ENCODE measurements around the gene TADA2B.

The TADA2B gene

DNA sequence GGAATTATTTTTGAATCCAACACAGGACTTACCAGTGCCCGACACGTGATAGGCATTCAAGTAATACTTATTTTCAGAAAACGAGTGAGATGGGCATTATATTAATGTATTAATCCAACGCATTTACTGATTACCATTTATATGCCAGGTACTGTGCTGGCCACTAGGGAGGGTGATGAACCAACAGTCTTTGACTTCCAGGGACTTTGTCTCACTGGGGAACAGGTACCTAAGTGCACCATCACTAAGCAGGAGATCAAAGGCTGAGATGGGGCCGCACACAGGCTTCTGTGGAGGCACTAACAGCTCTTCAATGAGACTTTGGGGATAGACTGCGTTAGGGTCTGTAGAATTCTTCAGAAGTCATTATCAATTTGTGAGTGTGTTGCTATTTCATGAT lies 5.7 kb upstream of the TADA2B start:
- H3K36me3 ChIP-seq (ENCODE audit: control insufficient read depth in 1 of 2, insufficient read depth in 2 of 2, low read length in 2 of 2), result peaks cover 6 to 7% of the 10 kb centered on the region in 2 donors
- no peak overlapping the region for H3K4me3 ChIP-seq (ENCODE audit: low read depth in 1 of 2, low read length in 2 of 2)
- H3K9ac ChIP-seq (ENCODE audit: low read depth in 1 of 2, low read length in 2 of 2), result no peak overlapping the region
- H3K27me3 ChIP-seq (ENCODE audit: control insufficient read depth in 1 of 2, insufficient read depth in 2 of 2, low read length in 2 of 2), result no peaks in the 10 kb centered on the region
- no peaks in the 10 kb centered on the region for H3K9me3 ChIP-seq (ENCODE audit: control insufficient read depth in 1 of 2, low read length in 2 of 2)
- no peak overlapping the region for H3K27ac ChIP-seq (ENCODE audit: low read depth, low read length)
- H3K4me1 ChIP-seq (ENCODE audit: control insufficient read depth in 1 of 2, insufficient read depth in 2 of 2, low read length in 2 of 2), result peaks cover 9 to 12% of the 10 kb centered on the region in 2 donors

DNA sequence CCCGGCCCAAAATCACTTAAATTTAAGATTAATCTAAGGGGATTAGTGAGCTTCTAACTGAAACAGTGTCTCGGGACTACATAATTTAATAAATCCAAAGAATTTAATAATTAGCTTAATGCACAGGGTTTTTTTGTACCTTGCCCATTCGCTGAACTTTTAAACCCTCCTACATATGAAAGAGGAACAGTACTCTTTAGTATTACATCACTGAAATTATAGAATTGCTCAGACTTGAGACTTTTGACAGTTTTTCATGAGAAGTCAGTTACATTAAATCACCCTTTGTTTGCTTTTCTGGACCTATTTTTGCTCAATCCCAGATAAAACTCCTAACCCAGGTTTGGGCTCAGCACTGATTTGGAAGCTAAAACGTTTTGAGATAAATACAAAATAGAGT lies 2.4 kb upstream of the TADA2B start:
- Histone ChIP-seq H3K9ac (ENCODE audit: low read depth in 1 of 2, low read length in 2 of 2) (no peak overlapping the region), H3K4me1 (ENCODE audit: control insufficient read depth in 1 of 2, insufficient read depth in 2 of 2, low read length in 2 of 2) (peaks cover 23 to 24% of the 10 kb centered on the region in 2 donors), H3K9me3 (ENCODE audit: control insufficient read depth in 1 of 2, low read length in 2 of 2) (no peaks in the 10 kb centered on the region), H3K4me3 (ENCODE audit: low read depth in 1 of 2, low read length in 2 of 2) (no peak overlapping the region), H3K36me3 (ENCODE audit: control insufficient read depth in 1 of 2, insufficient read depth in 2 of 2, low read length in 2 of 2) (no peaks in the 10 kb centered on the region), H3K27ac (ENCODE audit: low read depth, low read length) (no peak overlapping the region), H3K27me3 (ENCODE audit: control insufficient read depth in 1 of 2, insufficient read depth in 2 of 2, low read length in 2 of 2) (no peaks in the 10 kb centered on the region)

DNA sequence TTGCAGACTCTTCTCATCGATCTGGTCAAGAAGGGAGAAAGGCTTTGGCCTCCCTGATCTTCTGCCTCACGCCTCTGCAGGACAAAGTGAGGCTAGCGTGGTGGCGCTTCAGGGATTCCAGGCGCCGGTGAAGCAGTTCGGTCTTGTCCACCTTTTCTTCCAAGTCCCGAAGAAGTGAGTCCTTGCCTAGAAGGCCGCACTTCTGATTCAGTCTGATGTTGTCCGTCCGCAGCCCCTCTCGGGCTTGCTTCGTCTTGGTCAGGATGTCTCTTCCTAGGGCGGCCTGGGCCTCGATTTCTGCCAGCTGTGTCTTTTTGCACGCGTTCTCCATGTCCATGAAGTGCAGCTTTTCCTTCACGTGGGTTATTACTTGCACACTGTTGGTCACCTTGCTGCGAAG lies 1.9 kb upstream of the TADA2B start:
- H3K4me3 ChIP-seq (ENCODE audit: low read depth in 1 of 2, low read length in 2 of 2), result no peak overlapping the region

DNA sequence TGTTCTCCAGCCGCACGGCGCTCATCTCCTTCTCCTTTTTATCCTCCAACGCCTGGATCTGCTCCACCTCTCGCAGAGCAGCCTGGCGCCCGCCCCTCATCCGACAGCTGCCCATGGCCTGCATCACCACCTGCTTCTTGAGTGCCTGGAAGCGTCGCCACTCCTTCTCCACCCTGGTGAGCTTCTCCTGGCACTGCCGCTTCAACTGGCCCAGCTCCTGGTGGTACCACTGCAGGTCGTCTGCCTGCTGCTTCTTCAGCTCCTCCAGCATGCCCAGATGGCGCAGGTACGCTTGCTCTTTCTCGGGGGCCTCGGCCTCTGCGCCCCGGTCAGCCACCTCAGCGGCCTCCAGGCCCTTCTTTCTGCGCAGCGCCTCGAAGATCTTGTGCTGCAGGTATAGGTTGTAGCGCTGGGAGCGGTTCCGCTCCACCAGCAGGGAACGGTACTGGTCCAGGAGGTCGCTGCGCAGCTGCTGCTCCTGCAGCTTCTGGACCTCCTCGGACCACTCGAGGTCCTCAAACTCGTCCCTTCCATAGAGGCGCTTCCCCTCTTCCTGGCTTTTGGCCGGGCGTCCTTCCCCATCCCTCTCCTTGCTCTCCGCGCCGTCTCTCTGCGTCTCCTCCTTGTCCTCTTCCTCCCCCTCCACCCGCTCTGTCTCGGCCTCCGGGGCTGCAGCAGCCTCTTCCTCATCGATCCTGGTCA lies 1.2 kb upstream of the TADA2B start:
- Histone ChIP-seq H3K4me3 (ENCODE audit: low read depth in 1 of 2, low read length in 2 of 2) (peak overlapping the region; percentile 71 to 78), H3K36me3 (ENCODE audit: control insufficient read depth in 1 of 2, insufficient read depth in 2 of 2, low read length in 2 of 2) (no peaks in the 10 kb centered on the region), H3K27me3 (ENCODE audit: control insufficient read depth in 1 of 2, insufficient read depth in 2 of 2, low read length in 2 of 2) (no peaks in the 10 kb centered on the region), H3K9me3 (ENCODE audit: control insufficient read depth in 1 of 2, low read length in 2 of 2) (no peaks in the 10 kb centered on the region), H3K4me1 (ENCODE audit: control insufficient read depth in 1 of 2, insufficient read depth in 2 of 2, low read length in 2 of 2) (peaks cover 35 to 36% of the 10 kb centered on the region in 2 donors), H3K9ac (ENCODE audit: low read depth in 1 of 2, low read length in 2 of 2) (peak overlapping the region; percentile 15 to 60), H3K27ac (ENCODE audit: low read depth, low read length) (peak overlapping the region; percentile 44)

More for the DNA sequence above, 1.9 kb upstream of the TADA2B start:
- H3K4me1 ChIP-seq (ENCODE audit: control insufficient read depth in 1 of 2, insufficient read depth in 2 of 2, low read length in 2 of 2), result peaks cover 28 to 29% of the 10 kb centered on the region in 2 donors
- no peaks in the 10 kb centered on the region for H3K27me3 ChIP-seq (ENCODE audit: control insufficient read depth in 1 of 2, insufficient read depth in 2 of 2, low read length in 2 of 2)
- H3K9ac ChIP-seq (ENCODE audit: low read depth in 1 of 2, low read length in 2 of 2), result no peak overlapping the region
- no peaks in the 10 kb centered on the region for H3K9me3 ChIP-seq (ENCODE audit: control insufficient read depth in 1 of 2, low read length in 2 of 2)
- no peaks in the 10 kb centered on the region for H3K36me3 ChIP-seq (ENCODE audit: control insufficient read depth in 1 of 2, insufficient read depth in 2 of 2, low read length in 2 of 2)
- H3K27ac ChIP-seq (ENCODE audit: low read depth, low read length), result no peak overlapping the region

DNA sequence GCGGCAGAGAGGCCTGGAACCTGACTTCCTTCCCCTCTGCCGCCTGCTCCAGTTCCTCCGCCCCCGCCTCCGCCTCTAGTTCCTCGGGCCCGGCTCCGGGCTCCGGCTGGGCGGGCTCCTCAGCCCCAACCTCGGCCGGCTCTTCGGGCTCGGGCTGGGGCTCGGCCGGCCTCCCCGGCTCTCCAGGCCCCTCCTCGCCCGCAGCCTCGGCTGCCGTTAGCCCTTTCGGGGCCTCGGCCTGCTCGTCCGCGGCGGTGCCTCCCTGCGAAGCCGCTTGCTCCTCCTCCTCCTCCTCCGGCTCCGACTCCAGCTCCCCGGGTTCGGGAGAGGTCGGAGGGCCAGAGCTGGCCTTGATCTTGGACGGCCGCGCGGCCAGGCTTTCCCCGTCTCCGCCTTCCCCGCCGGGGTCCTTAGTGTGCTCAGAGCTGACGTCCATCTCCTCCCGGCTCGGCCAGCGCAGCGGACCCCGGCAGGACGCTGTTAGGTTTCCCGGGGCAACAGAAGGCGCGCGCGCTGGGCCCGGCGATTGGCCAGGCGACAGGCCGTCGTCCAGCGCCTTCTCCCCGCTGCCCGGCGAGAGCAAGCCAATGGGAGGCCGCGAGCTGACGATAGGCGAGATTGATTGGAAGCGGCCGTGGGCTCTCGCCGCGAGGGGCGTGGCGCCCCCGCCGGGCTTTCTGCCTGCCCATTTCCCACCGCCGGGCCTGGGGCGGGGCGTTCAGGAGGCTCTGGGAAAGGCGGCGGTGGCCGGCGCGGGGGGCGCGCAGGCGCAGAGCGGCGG lies 479 bp upstream of the TADA2B start:
- H3K9ac ChIP-seq (ENCODE audit: low read depth in 1 of 2, low read length in 2 of 2), result peak overlapping the region in 1 of 2 donors; percentile 60
- H3K4me1 ChIP-seq (ENCODE audit: control insufficient read depth in 1 of 2, insufficient read depth in 2 of 2, low read length in 2 of 2), result peaks cover 37 to 40% of the 10 kb centered on the region in 2 donors
- H3K9me3 ChIP-seq (ENCODE audit: control insufficient read depth in 1 of 2, low read length in 2 of 2), result no peaks in the 10 kb centered on the region
- peak overlapping the region; percentile 71 to 78 for H3K4me3 ChIP-seq (ENCODE audit: low read depth in 1 of 2, low read length in 2 of 2)
- peaks cover 0 to 6% of the 10 kb centered on the region in 2 donors for H3K36me3 ChIP-seq (ENCODE audit: control insufficient read depth in 1 of 2, insufficient read depth in 2 of 2, low read length in 2 of 2)
- peak overlapping the region; percentile 44 for H3K27ac ChIP-seq (ENCODE audit: low read depth, low read length)
- H3K27me3 ChIP-seq (ENCODE audit: control insufficient read depth in 1 of 2, insufficient read depth in 2 of 2, low read length in 2 of 2), result no peaks in the 10 kb centered on the region

DNA sequence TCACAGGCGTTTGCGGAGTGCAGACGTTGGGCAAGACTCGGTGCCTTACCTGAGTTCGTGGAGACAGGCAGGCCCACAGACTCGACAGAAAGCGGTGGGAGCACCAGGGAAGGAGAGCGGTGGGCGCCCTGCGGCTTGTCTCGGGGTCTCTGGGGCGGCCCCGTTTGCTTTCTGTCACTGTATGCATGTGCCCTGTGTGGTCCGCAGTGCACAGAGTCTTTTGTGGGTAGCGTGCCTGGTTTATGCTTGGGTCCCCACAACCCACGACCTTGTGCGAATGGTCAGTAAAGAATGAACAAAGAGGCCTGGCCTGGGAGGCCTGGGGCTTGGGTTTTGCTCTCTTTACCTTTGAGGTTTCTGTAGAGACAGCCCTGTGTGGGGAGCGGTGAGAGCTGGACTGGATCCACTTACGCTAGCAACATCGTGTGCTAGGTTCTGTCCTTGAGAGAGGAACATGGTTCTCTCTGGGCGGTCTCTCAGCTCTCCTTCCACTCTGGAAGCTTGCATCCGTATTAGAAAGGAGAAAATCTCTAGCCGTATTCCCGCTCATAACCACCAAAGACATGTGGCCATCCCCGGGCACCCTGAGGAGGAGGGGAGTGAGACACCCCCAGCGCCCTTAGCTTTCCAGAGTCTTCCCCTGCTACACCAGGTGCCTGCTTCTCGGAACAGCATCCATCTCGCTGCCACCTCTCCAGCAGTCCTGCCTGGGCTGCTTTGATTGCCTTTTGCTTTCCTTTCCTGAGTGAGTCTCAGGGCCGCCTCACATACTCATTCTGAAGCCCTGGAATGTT lies 1.2 kb downstream of the TADA2B start:
- Histone ChIP-seq H3K36me3 (ENCODE audit: control insufficient read depth in 1 of 2, insufficient read depth in 2 of 2, low read length in 2 of 2) (peaks cover 0 to 6% of the 10 kb centered on the region in 2 donors), H3K27ac (ENCODE audit: low read depth, low read length) (peak overlapping the region; percentile 85), H3K9me3 (ENCODE audit: control insufficient read depth in 1 of 2, low read length in 2 of 2) (no peaks in the 10 kb centered on the region), H3K4me3 (ENCODE audit: low read depth in 1 of 2, low read length in 2 of 2) (peak overlapping the region; percentile 66 to 83), H3K4me1 (ENCODE audit: control insufficient read depth in 1 of 2, insufficient read depth in 2 of 2, low read length in 2 of 2) (peaks cover 37 to 40% of the 10 kb centered on the region in 2 donors), H3K27me3 (ENCODE audit: control insufficient read depth in 1 of 2, insufficient read depth in 2 of 2, low read length in 2 of 2) (no peaks in the 10 kb centered on the region), H3K9ac (ENCODE audit: low read depth in 1 of 2, low read length in 2 of 2) (peak overlapping the region; percentile 79 to 90)

DNA sequence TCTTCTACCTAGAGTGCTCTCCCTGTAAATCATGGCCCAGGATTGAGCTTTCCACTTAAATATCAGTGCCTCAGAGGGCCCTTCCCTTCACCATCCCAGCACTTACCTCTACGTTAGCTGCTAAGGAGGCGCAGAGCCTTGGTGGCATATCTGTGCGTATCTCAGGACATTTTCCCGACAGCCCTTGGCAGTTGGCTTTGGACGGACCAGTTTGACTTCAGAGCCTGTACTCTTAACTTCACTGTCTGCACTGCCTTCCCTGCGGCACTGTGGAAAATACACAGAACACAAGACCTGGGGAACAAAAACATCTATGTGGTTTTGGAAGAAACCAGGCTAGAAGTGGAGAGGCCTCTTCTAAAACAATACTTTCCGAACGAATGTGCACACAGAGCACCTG lies 2.4 kb downstream of the TADA2B start:
- H3K27me3 ChIP-seq (ENCODE audit: control insufficient read depth in 1 of 2, insufficient read depth in 2 of 2, low read length in 2 of 2), result no peaks in the 10 kb centered on the region
- peak overlapping the region in 1 of 2 donors; percentile 79 for H3K9ac ChIP-seq (ENCODE audit: low read depth in 1 of 2, low read length in 2 of 2)
- H3K36me3 ChIP-seq (ENCODE audit: control insufficient read depth in 1 of 2, insufficient read depth in 2 of 2, low read length in 2 of 2), result peaks cover 0 to 7% of the 10 kb centered on the region in 2 donors
- H3K4me3 ChIP-seq (ENCODE audit: low read depth in 1 of 2, low read length in 2 of 2), result peak overlapping the region in 1 of 2 donors; percentile 83
- H3K9me3 ChIP-seq (ENCODE audit: control insufficient read depth in 1 of 2, low read length in 2 of 2), result no peaks in the 10 kb centered on the region
- H3K4me1 ChIP-seq (ENCODE audit: control insufficient read depth in 1 of 2, insufficient read depth in 2 of 2, low read length in 2 of 2), result peaks cover 37 to 40% of the 10 kb centered on the region in 2 donors
- no peak overlapping the region for H3K27ac ChIP-seq (ENCODE audit: low read depth, low read length)

DNA sequence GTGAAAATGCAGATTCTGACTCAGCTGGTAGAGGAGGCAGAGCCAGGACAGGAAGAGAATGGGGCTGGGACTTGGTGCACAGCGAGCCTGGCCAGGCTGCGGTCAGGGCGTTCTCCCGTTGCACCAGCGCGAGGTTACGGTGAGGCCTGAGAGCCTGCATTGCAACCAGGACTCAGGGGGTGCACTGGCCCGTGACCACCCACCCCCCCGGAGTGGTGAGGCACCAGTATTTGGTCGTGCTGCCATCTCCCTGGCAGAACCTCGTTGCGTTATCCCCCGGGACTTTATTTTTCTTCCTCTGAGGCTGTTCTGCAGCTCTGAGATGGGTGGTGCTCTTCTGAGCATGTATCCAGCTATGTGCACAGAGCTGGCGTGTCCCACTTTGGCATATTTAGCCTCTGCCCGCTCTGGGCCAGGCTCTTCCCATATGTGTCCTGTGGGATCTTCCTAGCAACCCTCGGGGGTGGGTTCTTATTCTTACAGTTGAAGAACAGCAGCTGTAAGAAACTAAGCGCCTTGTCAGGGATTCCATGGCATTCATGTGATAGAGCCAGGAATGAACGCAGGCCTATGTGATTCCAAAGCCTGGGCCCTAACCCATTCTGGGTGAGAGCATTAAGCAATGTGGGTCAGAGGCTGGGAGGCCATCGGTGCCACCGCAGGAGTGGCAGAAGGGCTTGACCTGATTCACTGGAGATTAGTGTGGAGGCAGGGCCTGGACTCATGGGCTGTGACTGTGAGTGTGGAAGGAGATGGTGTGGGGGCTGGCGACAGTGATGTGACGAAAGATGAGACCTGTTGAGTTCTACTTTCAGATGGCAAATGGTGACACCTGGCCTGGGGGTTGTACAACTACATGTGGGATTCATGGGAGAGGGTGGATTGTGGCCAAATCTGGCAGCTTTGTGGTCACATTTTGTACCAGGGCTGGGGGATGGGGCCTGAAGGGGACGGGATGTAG lies 3.1 kb downstream of the TADA2B start:
- Histone ChIP-seq H3K4me3 (ENCODE audit: low read depth in 1 of 2, low read length in 2 of 2) (peak overlapping the region; percentile 9 to 83), H3K27me3 (ENCODE audit: control insufficient read depth in 1 of 2, insufficient read depth in 2 of 2, low read length in 2 of 2) (no peaks in the 10 kb centered on the region), H3K36me3 (ENCODE audit: control insufficient read depth in 1 of 2, insufficient read depth in 2 of 2, low read length in 2 of 2) (peaks cover 0 to 12% of the 10 kb centered on the region in 2 donors), H3K9me3 (ENCODE audit: control insufficient read depth in 1 of 2, low read length in 2 of 2) (no peaks in the 10 kb centered on the region), H3K9ac (ENCODE audit: low read depth in 1 of 2, low read length in 2 of 2) (no peak overlapping the region), H3K4me1 (ENCODE audit: control insufficient read depth in 1 of 2, insufficient read depth in 2 of 2, low read length in 2 of 2) (peaks cover 34 to 40% of the 10 kb centered on the region in 2 donors), H3K27ac (ENCODE audit: low read depth, low read length) (no peak overlapping the region)

DNA sequence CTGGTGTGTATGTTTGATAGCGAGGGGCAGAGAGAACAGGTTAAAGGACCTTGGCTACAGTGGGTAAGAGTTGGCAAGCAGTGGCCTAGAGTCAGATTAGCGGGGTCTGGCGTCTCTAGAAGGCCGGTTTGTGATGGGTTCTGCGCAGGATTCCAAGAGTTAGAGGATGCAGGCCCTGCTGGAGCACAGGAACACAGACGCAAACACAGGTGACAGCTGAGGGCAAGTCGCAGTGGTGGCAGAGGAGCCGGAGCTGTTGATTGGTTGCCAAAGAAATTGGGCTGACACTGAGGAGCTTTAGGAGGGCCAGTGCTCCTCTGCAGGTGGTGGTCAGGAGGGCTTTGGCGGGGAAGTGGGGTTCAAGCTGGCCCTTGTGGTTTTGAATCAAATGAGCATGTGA lies 3.8 kb downstream of the TADA2B start:
- Histone ChIP-seq H3K9me3 (ENCODE audit: control insufficient read depth in 1 of 2, low read length in 2 of 2) (no peaks in the 10 kb centered on the region), H3K9ac (ENCODE audit: low read depth in 1 of 2, low read length in 2 of 2) (no peak overlapping the region), H3K27ac (ENCODE audit: low read depth, low read length) (no peak overlapping the region)

More for the DNA sequence above, 3.8 kb downstream of the TADA2B start:
- Histone ChIP-seq H3K4me3 (ENCODE audit: low read depth in 1 of 2, low read length in 2 of 2) (no peak overlapping the region), H3K36me3 (ENCODE audit: control insufficient read depth in 1 of 2, insufficient read depth in 2 of 2, low read length in 2 of 2) (peaks cover 0 to 15% of the 10 kb centered on the region in 2 donors), H3K4me1 (ENCODE audit: control insufficient read depth in 1 of 2, insufficient read depth in 2 of 2, low read length in 2 of 2) (peaks cover 26 to 34% of the 10 kb centered on the region in 2 donors), H3K27me3 (ENCODE audit: control insufficient read depth in 1 of 2, insufficient read depth in 2 of 2, low read length in 2 of 2) (no peaks in the 10 kb centered on the region)
